ENCODE measurements around the gene PABPN1.

The PABPN1 gene

DNA sequence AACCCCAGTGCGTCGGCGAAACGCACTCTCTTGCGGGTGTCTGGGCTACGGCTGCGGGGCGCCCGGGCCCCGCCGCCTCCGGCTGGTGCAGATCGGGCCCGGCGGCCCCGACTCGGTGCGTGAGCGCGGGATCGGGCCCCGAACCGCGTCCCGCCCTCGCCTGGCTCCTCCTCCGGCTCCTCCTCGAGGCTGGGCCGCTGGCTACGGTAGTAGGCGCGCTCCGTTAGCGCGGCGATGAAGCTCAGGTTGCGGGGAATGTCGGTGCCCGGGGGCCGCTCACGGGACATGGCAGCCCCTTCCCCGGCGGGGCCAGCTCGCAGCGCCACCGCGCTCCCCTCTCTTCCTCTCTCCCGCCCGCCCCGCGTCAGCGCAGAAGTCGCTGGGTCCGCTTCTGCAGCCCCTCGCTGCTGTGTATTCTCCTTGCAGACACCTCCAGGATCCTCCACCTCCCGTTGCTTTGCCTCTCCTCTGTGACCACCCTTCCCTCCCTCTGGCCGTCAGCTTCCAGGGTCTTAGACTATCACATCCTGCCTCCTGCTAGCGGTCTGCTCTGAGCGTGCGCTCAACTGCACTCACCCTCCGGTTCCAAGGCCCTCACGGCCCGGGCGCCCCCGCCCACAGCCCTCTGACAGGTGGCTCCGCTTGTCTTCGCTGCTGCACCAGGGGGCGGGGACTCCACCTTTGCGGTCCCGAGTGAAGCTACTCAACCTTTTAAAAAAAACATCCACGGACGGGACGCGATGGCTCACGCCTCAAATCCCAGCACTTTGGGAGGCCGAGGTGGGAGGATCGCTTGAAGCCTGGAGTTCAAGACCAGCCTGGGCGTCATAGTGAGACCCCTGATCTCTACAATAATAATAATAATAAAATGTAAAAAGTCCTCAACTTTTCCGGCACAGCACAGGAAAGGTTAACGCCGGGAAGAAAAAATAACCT, 18.7 kb upstream of the PABPN1 start, which contains the start of gene PPP1R3E:
Gene PPP1R3E, minus strand, starts transcription at position 570 of the 936 bp plus-strand sequence. Its CDS starts 283 bp downstream, at position 287.
- H3K4me1 ChIP-seq (ENCODE audit: control insufficient read depth, insufficient read depth, low read length) = peaks cover 47% of the 10 kb centered on the region
- H3K27me3 ChIP-seq (replicated peaks; ENCODE audit: control insufficient read depth, insufficient read depth, low read length) = no peaks in the 10 kb centered on the region
- H3K36me3 ChIP-seq (ENCODE audit: control insufficient read depth, insufficient read depth, low read length, severe bottlenecking) = no peaks in the 10 kb centered on the region
- peak; percentile 83 for DNase-seq (ENCODE audit: low read depth)
- H3K9me3 ChIP-seq (ENCODE audit: control insufficient read depth, low read length) = no peaks in the 10 kb centered on the region
- H3K4me3 ChIP-seq (ENCODE audit: low read length) = peak within 1 kb of the TSS; percentile 81
- peak within 1 kb of the TSS; percentile 89 for H3K9ac ChIP-seq (ENCODE audit: low read length)

DNA sequence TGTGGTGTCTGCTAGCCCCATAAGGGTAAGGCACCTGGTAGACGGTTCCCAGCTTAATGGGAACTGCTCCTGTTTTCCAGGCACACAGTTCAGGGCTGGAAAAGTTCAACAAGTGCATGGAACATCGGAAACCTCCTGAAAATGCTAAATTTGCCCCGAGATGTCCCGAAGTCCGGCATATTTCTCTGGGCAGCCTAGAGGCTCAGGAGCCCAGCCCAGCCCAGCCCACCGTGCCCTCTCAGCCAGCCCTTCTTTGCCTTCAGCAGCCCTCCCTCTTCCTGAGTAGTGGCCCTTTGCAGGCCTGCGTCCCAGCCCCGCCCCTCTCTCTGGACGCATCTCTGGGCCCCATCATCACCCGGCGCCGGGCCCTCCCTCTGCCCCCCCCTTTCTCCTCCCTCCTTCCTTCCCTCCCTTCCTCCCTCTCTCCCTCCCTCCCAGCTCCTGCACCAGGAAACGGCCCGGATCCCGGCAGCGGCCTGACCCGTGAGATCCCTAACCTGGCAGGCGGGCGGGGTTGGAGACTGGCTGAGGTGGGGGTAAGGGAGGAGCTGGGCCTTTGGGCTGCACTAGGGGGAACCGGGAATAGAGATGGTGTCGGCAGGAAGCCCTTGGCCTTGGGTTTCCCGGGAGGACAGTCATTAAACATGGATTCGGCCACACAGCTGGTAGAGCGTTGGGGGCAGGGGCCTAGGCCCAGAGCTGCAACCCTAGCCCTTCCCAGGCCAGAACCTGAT, 14.7 kb upstream of the PABPN1 start, which contains the start of gene BCL2L2:
Gene BCL2L2, plus strand, starts transcription at position 422 of the 734 bp plus-strand sequence. CDS start 935 bp downstream, outside the sequence.
- peaks cover 35% of the 10 kb centered on the region for H3K36me3 ChIP-seq (ENCODE audit: control insufficient read depth, insufficient read depth, low read length, severe bottlenecking)
- peak within 1 kb of the TSS; percentile 99 for H3K4me3 ChIP-seq (ENCODE audit: low read length)
- peak; percentile 96 for DNase-seq (ENCODE audit: low read depth)
- H3K9me3 ChIP-seq (ENCODE audit: control insufficient read depth, low read length) = no peaks in the 10 kb centered on the region
- H3K9ac ChIP-seq (ENCODE audit: low read length) = peak within 1 kb of the TSS; percentile 99
- H3K27me3 ChIP-seq (replicated peaks; ENCODE audit: control insufficient read depth, insufficient read depth, low read length) = no peaks in the 10 kb centered on the region
- peaks cover 47% of the 10 kb centered on the region for H3K4me1 ChIP-seq (ENCODE audit: control insufficient read depth, insufficient read depth, low read length)

DNA sequence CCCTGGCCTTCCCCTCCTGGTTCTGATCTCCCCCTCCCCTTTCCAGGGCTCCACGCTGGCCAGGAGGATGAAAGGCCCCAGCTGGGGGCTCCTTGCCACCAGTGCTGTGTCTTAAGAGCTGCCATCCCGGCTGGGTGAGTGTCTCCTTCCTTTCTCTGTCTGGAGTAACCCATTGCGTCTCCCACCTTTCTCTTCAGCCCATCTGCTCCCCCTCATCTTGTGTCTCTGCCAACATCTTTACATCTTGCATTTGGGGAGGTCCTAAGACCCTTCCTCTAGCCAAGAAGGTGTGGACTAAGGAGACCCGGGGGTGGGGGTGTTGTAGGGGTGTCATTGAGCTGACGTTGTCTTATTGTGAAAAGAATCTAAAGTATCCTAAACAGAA, 14.1 kb upstream of the PABPN1 start:
- Histone ChIP-seq H3K36me3 (ENCODE audit: control insufficient read depth, insufficient read depth, low read length, severe bottlenecking) (peaks cover 41% of the 10 kb centered on the region), H3K4me1 (ENCODE audit: control insufficient read depth, insufficient read depth, low read length) (peaks cover 47% of the 10 kb centered on the region), H3K27me3 (replicated peaks; ENCODE audit: control insufficient read depth, insufficient read depth, low read length) (no peaks in the 10 kb centered on the region), H3K4me3 (ENCODE audit: low read length) (peak overlapping the region; percentile 99), H3K9ac (ENCODE audit: low read length) (peak overlapping the region; percentile 99), H3K9me3 (ENCODE audit: control insufficient read depth, low read length) (no peaks in the 10 kb centered on the region)
- DNase-seq (ENCODE audit: low read depth) = no peak

DNA sequence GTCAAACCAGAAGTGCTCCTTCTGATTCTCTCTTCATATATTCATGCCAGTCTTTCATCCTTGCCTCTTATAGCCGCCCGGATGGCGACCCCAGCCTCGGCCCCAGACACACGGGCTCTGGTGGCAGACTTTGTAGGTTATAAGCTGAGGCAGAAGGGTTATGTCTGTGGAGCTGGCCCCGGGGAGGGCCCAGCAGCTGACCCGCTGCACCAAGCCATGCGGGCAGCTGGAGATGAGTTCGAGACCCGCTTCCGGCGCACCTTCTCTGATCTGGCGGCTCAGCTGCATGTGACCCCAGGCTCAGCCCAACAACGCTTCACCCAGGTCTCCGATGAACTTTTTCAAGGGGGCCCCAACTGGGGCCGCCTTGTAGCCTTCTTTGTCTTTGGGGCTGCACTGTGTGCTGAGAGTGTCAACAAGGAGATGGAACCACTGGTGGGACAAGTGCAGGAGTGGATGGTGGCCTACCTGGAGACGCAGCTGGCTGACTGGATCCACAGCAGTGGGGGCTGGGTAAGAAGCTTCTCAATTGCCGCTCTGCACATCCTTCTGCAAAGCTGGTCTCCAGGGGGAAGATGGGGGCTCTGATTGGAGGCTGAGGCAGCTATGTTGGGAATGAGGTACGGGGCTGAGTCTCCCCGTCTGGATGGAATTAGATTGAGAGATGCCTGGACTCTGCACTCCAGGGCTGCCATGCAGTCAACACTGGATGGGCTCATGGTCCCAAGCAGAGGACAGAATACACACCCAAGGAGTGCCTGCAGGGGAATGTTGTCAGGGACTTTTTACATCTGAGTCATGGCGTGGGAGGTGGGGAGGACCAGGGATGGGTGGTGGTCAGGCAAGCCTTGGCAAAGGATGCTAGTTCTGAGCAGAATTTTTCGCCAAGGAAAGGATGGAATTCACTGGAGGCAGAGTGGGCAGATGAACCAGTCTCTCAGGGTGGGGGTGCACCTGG, 13.3 kb upstream of the PABPN1 start:
- DNase-seq (ENCODE audit: low read depth) = no peak
- H3K36me3 ChIP-seq (ENCODE audit: control insufficient read depth, insufficient read depth, low read length, severe bottlenecking) = peaks cover 47% of the 10 kb centered on the region
- H3K4me3 ChIP-seq (ENCODE audit: low read length) = peak overlapping the region; percentile 99

DNA sequence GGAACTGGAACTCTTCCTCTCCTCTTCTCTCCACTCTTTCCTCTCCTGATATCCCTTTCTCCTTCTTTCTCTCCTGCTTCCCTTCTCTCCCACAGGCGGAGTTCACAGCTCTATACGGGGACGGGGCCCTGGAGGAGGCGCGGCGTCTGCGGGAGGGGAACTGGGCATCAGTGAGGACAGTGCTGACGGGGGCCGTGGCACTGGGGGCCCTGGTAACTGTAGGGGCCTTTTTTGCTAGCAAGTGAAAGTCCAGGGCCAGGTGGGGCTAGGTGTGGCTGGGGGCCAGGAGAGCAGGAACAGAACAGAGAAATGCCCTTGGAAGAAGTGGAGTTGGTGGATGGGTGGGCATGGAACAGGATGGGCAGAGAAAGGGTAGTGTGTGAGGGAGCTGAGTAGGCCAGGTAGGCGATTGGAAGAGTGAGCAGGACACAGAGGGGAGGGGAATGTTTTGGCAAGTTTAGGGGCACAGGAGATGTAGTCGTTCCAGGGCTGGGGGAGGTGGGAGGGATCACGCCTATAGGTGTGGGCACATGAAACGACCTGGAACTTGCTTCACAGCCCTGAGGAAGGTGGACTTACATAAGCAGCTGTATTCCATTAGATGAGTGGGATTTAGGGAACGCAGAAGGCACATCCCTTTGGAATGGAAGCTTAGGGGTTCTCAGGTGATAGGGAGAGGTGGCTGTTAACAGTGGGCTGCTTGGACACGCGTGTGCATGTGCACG, 12.4 kb upstream of the PABPN1 start:
- peak overlapping the region; percentile 99 for H3K4me3 ChIP-seq (ENCODE audit: low read length)
- no peak for DNase-seq (ENCODE audit: low read depth)

More for the DNA sequence above, 13.3 kb upstream of the PABPN1 start:
- Histone ChIP-seq H3K27me3 (replicated peaks; ENCODE audit: control insufficient read depth, insufficient read depth, low read length) (no peaks in the 10 kb centered on the region), H3K9me3 (ENCODE audit: control insufficient read depth, low read length) (no peaks in the 10 kb centered on the region), H3K9ac (ENCODE audit: low read length) (peak overlapping the region; percentile 99), H3K4me1 (ENCODE audit: control insufficient read depth, insufficient read depth, low read length) (peaks cover 47% of the 10 kb centered on the region)

DNA sequence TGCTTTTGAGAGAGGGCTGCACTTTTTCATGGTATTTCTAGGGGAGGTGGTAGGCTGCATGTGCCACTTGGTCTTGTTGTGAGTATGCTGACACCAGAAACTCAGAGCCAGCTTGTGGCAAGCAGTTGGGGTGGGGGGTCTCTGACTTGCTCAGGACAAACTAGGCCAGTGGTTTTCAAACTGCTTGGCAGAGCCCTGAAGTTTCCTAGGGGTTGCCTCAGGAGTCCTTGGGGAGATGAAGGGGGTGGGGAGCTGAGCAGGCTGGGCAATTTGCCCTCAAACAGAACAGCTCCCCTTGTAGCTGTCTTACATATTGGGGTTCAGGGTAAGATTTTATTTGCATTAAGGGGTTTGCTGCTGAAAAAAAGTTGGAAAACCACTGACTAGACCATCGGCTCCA, 10.7 kb upstream of the PABPN1 start:
- H3K36me3 ChIP-seq (ENCODE audit: control insufficient read depth, insufficient read depth, low read length, severe bottlenecking) = peaks cover 55% of the 10 kb centered on the region

More for the DNA sequence above, 12.4 kb upstream of the PABPN1 start:
- no peaks in the 10 kb centered on the region for H3K9me3 ChIP-seq (ENCODE audit: control insufficient read depth, low read length)
- peaks cover 47% of the 10 kb centered on the region for H3K36me3 ChIP-seq (ENCODE audit: control insufficient read depth, insufficient read depth, low read length, severe bottlenecking)
- H3K4me1 ChIP-seq (ENCODE audit: control insufficient read depth, insufficient read depth, low read length) = peaks cover 47% of the 10 kb centered on the region
- peak overlapping the region; percentile 99 for H3K9ac ChIP-seq (ENCODE audit: low read length)
- H3K27me3 ChIP-seq (replicated peaks; ENCODE audit: control insufficient read depth, insufficient read depth, low read length) = no peaks in the 10 kb centered on the region

DNA sequence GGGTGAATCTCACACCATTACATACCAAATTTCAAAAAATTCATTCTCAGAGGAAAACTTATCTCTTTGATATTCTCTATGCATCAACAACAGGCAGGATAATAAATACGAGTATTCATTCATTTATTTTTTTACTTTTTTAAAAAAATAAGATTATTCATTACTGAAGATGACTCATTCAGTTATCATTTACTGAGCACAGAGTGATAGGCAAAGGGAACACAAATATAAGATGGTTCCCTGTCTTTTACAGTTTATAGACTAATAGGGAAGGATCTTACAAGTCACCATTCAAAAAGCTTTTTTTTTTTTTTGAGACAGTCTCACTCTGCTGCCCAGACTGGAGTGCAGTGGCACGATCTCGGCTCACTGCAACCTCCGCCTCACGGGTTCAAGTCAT, 5.0 kb upstream of the PABPN1 start:
- no peak for DNase-seq (ENCODE audit: low read depth)
- no peaks in the 10 kb centered on the region for H3K9me3 ChIP-seq (ENCODE audit: control insufficient read depth, low read length)
- H3K9ac ChIP-seq (ENCODE audit: low read length) = no peak overlapping the region
- no peak overlapping the region for H3K4me3 ChIP-seq (ENCODE audit: low read length)
- H3K4me1 ChIP-seq (ENCODE audit: control insufficient read depth, insufficient read depth, low read length) = peaks cover 9% of the 10 kb centered on the region
- no peaks in the 10 kb centered on the region for H3K27me3 ChIP-seq (replicated peaks; ENCODE audit: control insufficient read depth, insufficient read depth, low read length)
- peaks cover 40% of the 10 kb centered on the region for H3K36me3 ChIP-seq (ENCODE audit: control insufficient read depth, insufficient read depth, low read length, severe bottlenecking)

More for the DNA sequence above, 10.7 kb upstream of the PABPN1 start:
- peak overlapping the region; percentile 9 for H3K9ac ChIP-seq (ENCODE audit: low read length)
- H3K9me3 ChIP-seq (ENCODE audit: control insufficient read depth, low read length) = no peaks in the 10 kb centered on the region
- DNase-seq (ENCODE audit: low read depth) = no peak
- H3K4me1 ChIP-seq (ENCODE audit: control insufficient read depth, insufficient read depth, low read length) = peaks cover 46% of the 10 kb centered on the region
- H3K4me3 ChIP-seq (ENCODE audit: low read length) = peak overlapping the region; percentile 21
- no peaks in the 10 kb centered on the region for H3K27me3 ChIP-seq (replicated peaks; ENCODE audit: control insufficient read depth, insufficient read depth, low read length)

DNA sequence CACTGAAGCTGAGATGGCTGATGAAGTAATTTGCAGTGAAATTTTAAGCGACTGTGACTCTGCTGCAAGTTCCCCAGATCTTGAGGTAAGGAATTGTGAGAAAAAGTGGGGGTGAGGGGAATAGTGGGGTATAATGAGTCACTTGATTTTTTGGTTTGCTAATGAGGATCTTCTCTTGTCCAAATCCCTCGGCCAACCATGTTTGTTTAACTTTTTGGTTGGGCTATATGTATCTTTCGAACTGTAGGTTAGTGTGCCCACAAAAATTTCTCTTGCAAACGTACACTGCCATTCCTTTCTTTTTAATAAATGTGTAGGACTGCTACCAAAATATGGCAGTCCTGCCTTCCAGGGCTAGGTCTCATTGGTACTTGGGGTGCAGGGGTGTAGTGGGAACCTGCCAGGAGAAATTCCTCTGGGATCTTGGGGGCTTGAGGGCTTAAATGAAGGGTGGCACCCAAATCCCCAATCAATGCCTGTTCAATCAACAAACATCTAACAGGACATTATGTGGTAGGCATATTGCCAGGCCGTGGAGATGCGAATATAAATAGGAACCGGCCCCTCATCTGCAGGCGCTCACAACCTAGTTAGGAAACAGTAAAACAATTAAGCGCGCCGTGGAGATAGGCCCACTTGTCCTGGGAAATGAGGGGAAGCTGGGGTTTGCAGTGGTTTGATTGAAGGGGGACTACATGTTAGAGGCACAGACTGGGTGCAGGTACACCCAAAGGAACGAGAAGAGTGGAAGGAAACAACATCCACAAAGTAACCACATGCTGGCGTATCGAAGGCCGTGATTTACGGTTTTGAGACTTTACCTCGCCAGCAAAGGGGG, 1.3 kb upstream of the PABPN1 start:
- H3K4me3 ChIP-seq (ENCODE audit: low read length) = peak overlapping the region; percentile 66
- H3K4me1 ChIP-seq (ENCODE audit: control insufficient read depth, insufficient read depth, low read length) = peaks cover 26% of the 10 kb centered on the region
- no peak for DNase-seq (ENCODE audit: low read depth)
- H3K9ac ChIP-seq (ENCODE audit: low read length) = peak overlapping the region; percentile 67
- peaks cover 44% of the 10 kb centered on the region for H3K36me3 ChIP-seq (ENCODE audit: control insufficient read depth, insufficient read depth, low read length, severe bottlenecking)
- H3K27me3 ChIP-seq (replicated peaks; ENCODE audit: control insufficient read depth, insufficient read depth, low read length) = no peaks in the 10 kb centered on the region
- no peaks in the 10 kb centered on the region for H3K9me3 ChIP-seq (ENCODE audit: control insufficient read depth, low read length)

DNA sequence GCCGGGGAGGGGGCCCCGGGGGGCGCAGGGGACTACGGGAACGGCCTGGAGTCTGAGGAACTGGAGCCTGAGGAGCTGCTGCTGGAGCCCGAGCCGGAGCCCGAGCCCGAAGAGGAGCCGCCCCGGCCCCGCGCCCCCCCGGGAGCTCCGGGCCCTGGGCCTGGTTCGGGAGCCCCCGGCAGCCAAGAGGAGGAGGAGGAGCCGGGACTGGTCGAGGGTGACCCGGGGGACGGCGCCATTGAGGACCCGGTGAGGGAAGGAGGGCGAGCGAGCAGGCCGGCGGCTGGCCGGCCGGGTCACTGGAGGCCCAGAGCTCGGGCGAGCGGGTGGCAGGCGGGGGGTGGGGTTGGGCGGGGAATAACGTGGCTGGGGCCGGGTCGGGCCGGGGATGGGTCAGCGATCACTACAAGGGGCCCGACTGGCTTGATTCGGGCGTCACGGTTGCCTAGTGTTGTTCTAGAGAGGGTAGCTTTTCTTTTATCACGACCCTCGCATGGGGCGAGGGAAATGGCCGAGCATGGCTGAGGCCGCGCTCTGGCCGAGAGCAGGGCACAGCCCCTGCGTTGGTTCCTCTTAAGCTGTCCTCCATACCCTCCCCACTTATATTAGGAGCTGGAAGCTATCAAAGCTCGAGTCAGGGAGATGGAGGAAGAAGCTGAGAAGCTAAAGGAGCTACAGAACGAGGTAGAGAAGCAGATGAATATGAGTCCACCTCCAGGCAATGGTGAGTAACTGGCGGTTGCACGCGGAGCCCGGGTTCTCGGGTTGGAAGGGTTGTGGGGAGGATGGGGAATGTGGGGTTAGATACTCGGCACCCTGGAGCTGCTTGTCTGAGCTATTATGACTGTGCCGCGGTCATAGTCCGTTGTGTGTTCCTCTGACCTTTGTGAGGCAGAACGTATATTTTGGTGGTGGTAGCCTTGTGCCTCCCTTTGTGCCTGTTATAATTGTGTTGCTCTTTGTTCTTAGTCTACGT, 603 bp downstream of the PABPN1 start:
- H3K4me1 ChIP-seq (ENCODE audit: control insufficient read depth, insufficient read depth, low read length) = peaks cover 26% of the 10 kb centered on the region
- DNase-seq (ENCODE audit: low read depth) = peak; percentile 75
- peak overlapping the region; percentile 98 for H3K9ac ChIP-seq (ENCODE audit: low read length)
- no peaks in the 10 kb centered on the region for H3K9me3 ChIP-seq (ENCODE audit: control insufficient read depth, low read length)
- H3K4me3 ChIP-seq (ENCODE audit: low read length) = peak overlapping the region; percentile 99
- no peaks in the 10 kb centered on the region for H3K27me3 ChIP-seq (replicated peaks; ENCODE audit: control insufficient read depth, insufficient read depth, low read length)
- peaks cover 48% of the 10 kb centered on the region for H3K36me3 ChIP-seq (ENCODE audit: control insufficient read depth, insufficient read depth, low read length, severe bottlenecking)

All from adipocyte (in vitro differentiated cells).